Suprapubic skin (tissue), 4 donors: ENCODE measurements around the gene LRRC8E. TPM values are rescaled to one million over a fixed set of nuclear protein-coding genes. Genes with fewer than 3 reads are reported as not detected.

Experiments
- DNase-seq, 2 donors: peaks; one replicate each; pipeline ENCODE4 v3.0.0-alpha.2; 2019; ENCODE audit warnings: low spot score in 2 of 2
- H3K27ac ChIP-seq: fragments of 200-600 bp; sonication (generic); one replicate; pipeline ENCODE4 v1.5.1; 2019
- H3K27me3 ChIP-seq: fragments of 200-600 bp; sonication (generic); one replicate; pipeline ENCODE4 v1.5.1; 2019
- H3K36me3 ChIP-seq: fragments of 200-600 bp; sonication (generic); one replicate; pipeline ENCODE4 v1.5.1; 2019
- H3K4me1 ChIP-seq: fragments of 200-600 bp; sonication (generic); one replicate; pipeline ENCODE4 v1.5.1; 2019
- H3K4me3 ChIP-seq: fragments of 200-600 bp; sonication (generic); one replicate; pipeline ENCODE4 v1.5.1; 2019; ENCODE audit warnings: mild to moderate bottlenecking
- H3K9me3 ChIP-seq: fragments of 200-600 bp; sonication (generic); one replicate; pipeline ENCODE4 v1.5.1; 2019
- EP300 ChIP-seq: sonication (generic); formaldehyde crosslinking; IDR thresholded peaks from one replicate; pipeline ENCODE4 v1.6.1; 2017; ENCODE audit warnings: antibody characterized with exemption
- POLR2A ChIP-seq, 2 donors: fragments of 450-650 bp; IDR thresholded peaks; one replicate each; pipeline ENCODE4 v1.6.1; 2017; ENCODE audit warnings: antibody characterized with exemption in 2 of 2, mild to moderate bottlenecking in 2 of 2, moderate library complexity in 2 of 2
- POLR2AphosphoS5 ChIP-seq, 3 donors: sonication (generic); formaldehyde crosslinking; IDR thresholded peaks; one replicate each; pipeline ENCODE4 v1.6.1; 2017; ENCODE audit warnings: antibody characterized with exemption in 3 of 3
- WGBS: methylation state at CpG from one replicate; pipeline ENCODE4 v1.1.5; 2018; 5-methylcytosine and 5-hydroxymethylcytosine counted together
- total RNA-seq, 4 donors: library from RNA; depleted of rRNA; stranded (reverse); fragments of >200 nt; gene quantifications; one replicate each; pipeline ENCODE4 v1.1.0, GENCODE V29; 2016
- TF ChIP-seq, protein P1 (sequence below), 2 donors: fragments of 200-600 bp in 1 of 2; fragments of 450-650 bp in 1 of 2; sonication (generic) in 1 of 2; IDR thresholded peaks; one replicate each; pipeline ENCODE4 v1.5.1; 2016 to 2019; ENCODE audit warnings: antibody characterized with exemption in 2 of 2, mild to moderate bottlenecking in 1 of 2, moderate library complexity in 1 of 2

The LRRC8E gene
- total RNA-seq, 4 donors from 2014 or later = 15.2 to 41.6 (median 30.9) TPM

DNA sequence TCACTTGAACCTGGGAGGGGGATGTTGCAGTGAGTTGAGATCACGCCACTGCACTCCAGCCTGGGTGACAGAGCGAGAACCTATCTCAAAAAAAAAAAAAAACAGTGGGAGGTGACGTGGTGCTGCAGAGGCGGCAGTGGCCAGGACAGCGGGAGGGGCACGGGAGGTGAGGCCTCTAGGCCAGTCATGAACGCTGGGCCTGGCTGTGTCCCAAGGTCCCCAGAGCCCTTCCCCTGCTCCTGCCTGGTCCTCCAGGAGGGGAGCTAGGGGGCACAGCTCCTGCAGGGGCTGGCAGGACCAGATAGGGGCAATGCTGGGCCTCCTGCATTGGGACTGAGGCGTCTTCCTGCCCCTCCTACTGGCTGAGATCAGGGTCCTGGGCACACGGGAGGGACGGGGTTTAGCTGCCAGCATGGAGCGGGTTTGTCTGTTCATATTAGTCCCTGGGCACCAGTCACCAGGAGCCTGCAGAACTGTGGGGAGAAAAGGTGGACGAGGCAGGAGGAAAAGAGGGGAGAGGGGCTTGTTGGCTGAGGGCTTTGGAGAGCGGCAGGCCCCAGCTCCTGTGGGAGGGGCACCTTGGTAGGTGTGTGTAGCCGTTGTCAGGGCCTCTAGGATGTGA, 19.9 kb downstream of the LRRC8E start:
- H3K4me3 ChIP-seq = no peak overlapping the region
- peaks cover 49% of the 10 kb centered on the region for H3K36me3 ChIP-seq
- H3K27ac ChIP-seq = no peak overlapping the region
- WGBS = 79% methylated on average over 14 of the region's 14 CpGs
- no peak for DNase-seq
- TF ChIP-seq, protein P1, sequence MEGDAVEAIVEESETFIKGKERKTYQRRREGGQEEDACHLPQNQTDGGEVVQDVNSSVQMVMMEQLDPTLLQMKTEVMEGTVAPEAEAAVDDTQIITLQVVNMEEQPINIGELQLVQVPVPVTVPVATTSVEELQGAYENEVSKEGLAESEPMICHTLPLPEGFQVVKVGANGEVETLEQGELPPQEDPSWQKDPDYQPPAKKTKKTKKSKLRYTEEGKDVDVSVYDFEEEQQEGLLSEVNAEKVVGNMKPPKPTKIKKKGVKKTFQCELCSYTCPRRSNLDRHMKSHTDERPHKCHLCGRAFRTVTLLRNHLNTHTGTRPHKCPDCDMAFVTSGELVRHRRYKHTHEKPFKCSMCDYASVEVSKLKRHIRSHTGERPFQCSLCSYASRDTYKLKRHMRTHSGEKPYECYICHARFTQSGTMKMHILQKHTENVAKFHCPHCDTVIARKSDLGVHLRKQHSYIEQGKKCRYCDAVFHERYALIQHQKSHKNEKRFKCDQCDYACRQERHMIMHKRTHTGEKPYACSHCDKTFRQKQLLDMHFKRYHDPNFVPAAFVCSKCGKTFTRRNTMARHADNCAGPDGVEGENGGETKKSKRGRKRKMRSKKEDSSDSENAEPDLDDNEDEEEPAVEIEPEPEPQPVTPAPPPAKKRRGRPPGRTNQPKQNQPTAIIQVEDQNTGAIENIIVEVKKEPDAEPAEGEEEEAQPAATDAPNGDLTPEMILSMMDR (IDR thresholded peaks at IDR 0.05) = no peak
- no peak for TF ChIP-seq EP300
- no peak for TF ChIP-seq POLR2AphosphoS5 (IDR thresholded peaks at IDR 0.05)
- no peak for TF ChIP-seq POLR2A (IDR thresholded peaks at IDR 0.05)
- H3K9me3 ChIP-seq = no peaks in the 10 kb centered on the region
- H3K4me1 ChIP-seq = peaks cover 55% of the 10 kb centered on the region
- H3K27me3 ChIP-seq = no peaks in the 10 kb centered on the region

DNA sequence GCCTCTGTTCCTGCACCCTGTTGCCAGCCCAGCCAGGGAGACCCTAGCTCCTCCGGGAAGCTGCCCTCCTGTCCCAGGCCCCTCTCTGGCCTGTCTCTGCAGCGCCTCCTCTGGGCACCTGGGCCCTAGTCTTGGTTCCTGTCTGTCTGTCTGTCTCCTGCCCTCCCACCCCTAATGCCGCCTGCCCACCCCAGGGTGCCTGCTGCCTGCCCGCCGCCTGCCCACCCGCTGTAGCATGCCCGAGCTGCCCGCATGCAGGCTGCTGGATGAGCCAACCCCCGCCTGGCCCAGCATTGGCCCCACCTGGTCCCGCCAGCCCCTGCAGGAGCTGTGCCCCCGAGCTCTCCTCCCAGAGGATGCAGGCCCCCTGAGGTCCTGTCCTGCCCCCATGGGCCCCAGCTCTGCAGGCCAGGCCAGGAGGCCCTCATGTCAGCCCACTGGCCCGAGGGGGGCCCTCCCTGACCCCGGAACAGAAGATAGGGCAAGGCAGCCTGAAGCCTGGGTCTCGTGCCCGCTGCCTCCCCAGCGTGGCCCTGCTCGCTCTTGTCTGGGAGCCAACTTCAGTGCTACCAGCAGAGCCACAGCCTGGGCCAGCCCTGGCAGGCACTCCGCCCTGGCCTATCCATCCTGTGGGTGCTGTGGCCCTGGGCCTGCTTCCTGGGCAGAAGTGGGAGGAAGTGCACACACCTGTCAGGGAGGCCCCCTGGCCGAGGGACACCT, 20.6 kb downstream of the LRRC8E start:
- TF ChIP-seq EP300 (no peak), POLR2A (IDR thresholded peaks at IDR 0.05) (no peak), POLR2AphosphoS5 (IDR thresholded peaks at IDR 0.05) (no peak)
- TF ChIP-seq, protein P1 (IDR thresholded peaks at IDR 0.05) = no peak
- Histone ChIP-seq H3K27ac (no peak overlapping the region), H3K4me1 (peaks cover 54% of the 10 kb centered on the region), H3K36me3 (peaks cover 51% of the 10 kb centered on the region), H3K9me3 (no peaks in the 10 kb centered on the region), H3K4me3 (no peak overlapping the region), H3K27me3 (no peaks in the 10 kb centered on the region)
- 75% methylated on average over 11 of the region's 19 CpGs for WGBS
- peak in 1 of 2 donors; percentile 65 for DNase-seq

DNA sequence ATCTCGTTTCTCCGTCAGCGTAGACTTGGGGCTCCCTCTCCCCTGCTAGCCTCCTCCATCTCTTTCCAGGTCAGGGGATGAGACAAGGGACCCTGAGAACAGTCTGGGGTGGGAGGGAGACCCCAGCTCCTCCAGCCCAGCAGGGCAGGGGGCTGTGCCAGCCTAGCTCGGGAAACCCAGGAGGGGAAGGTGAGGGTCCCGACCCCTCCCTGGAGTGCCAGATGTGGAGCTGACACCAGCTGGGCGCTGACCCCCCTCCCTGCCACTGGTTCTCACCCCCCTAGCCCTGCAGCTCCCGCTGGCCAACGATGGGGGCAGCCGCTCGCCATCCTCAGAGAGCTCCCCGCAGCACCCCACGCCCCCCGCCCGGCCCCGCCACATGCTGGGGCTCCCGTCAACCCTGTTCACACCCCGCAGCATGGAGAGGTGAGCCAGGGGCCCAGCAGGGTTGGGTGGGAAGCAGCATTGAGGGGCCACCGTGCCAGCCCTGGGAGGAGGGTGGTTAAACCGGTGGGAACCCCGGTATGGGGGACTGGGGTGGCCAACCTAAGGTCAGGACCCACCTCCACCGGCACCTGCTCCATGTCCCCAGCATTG, 21.3 kb downstream of the LRRC8E start:
- Histone ChIP-seq H3K4me1 (peaks cover 50% of the 10 kb centered on the region), H3K9me3 (no peaks in the 10 kb centered on the region), H3K27me3 (peaks cover 4% of the 10 kb centered on the region), H3K27ac (no peak overlapping the region), H3K4me3 (no peak overlapping the region), H3K36me3 (peaks cover 51% of the 10 kb centered on the region)
- 91% methylated on average over 12 of the region's 21 CpGs for WGBS
- TF ChIP-seq EP300 (no peak), POLR2A (IDR thresholded peaks at IDR 0.05) (no peak), POLR2AphosphoS5 (IDR thresholded peaks at IDR 0.05) (no peak)
- TF ChIP-seq, protein P1 (IDR thresholded peaks at IDR 0.05) = no peak
- DNase-seq = peak in 1 of 2 donors; percentile 58

DNA sequence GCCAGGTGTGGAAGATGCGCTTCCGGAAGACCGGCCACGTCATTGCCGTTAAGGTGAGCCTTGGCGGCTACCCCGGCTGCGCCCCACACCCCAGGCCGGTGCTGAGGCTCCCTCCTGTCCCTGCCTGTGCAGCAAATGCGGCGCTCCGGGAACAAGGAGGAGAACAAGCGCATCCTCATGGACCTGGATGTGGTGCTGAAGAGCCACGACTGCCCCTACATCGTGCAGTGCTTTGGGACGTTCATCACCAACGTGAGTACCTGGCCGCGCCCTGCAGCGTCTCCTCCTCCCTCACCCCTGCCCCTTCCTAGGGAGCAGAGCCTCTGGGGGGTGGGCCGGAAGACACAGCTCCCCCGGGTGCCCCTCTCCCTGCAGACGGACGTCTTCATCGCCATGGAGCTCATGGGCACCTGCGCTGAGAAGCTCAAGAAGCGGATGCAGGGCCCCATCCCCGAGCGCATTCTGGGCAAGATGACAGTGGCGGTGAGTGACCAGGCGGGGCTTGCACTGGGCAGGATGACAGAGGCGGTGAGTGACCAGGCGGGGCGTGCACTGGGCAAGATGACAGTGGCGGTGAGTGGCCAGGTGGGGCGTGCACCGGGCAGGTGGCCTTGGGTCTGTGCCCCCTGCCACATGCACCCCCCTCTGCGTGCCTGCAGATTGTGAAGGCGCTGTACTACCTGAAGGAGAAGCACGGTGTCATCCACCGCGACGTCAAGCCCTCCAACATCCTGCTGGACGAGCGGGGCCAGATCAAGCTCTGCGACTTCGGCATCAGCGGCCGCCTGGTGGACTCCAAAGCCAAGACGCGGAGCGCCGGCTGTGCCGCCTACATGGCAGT, 22.2 kb downstream of the LRRC8E start:
- Histone ChIP-seq H3K9me3 (no peaks in the 10 kb centered on the region), H3K27me3 (peaks cover 14% of the 10 kb centered on the region), H3K4me1 (peaks cover 42% of the 10 kb centered on the region), H3K27ac (no peak overlapping the region), H3K4me3 (no peak overlapping the region), H3K36me3 (peaks cover 51% of the 10 kb centered on the region)
- DNase-seq = peak in 1 of 2 donors; percentile 60
- 100% methylated on average over 10 of the region's 54 CpGs for WGBS
- TF ChIP-seq EP300 (no peak), POLR2AphosphoS5 (IDR thresholded peaks at IDR 0.05) (no peak), POLR2A (IDR thresholded peaks at IDR 0.05) (no peak)
- TF ChIP-seq, protein P1 (IDR thresholded peaks at IDR 0.05) = no peak
